Subcutaneous abdominal adipose tissue (tissue), 5 donors: ENCODE results near the gene PNKD.

Experiments used
- H3K27ac ChIP-seq: one replicate; pipeline ENCODE4 v1.7.0; 2013; ENCODE audit warnings: low read depth, mild to moderate bottlenecking, inconsistent platforms, low read length, moderate library complexity
- H3K27me3 ChIP-seq, 5 donors: one replicate each; pipeline ENCODE4 v1.7.0; 2013; ENCODE audit warnings: low read length in 5 of 5, inconsistent platforms in 1 of 5; ENCODE audit not compliant: control insufficient read depth in 5 of 5, insufficient read depth in 4 of 5
- H3K36me3 ChIP-seq, 5 donors: one replicate each; pipeline ENCODE4 v1.7.0; 2013; ENCODE audit warnings: low read length in 5 of 5; ENCODE audit not compliant: control insufficient read depth in 5 of 5, insufficient read depth in 5 of 5
- H3K4me1 ChIP-seq, 5 donors: one replicate each; pipeline ENCODE4 v1.7.0; 2013; ENCODE audit warnings: low read length in 5 of 5, mild to moderate bottlenecking in 3 of 5, moderate library complexity in 1 of 5; ENCODE audit not compliant: control insufficient read depth in 5 of 5, insufficient read depth in 5 of 5
- H3K4me3 ChIP-seq, 5 donors: one replicate each; pipeline ENCODE4 v1.7.0; 2013; ENCODE audit warnings: low read length in 5 of 5, low read depth in 1 of 5
- H3K9ac ChIP-seq, 5 donors: one replicate each; pipeline ENCODE4 v1.7.0; 2013; ENCODE audit warnings: low read length in 5 of 5, mild to moderate bottlenecking in 4 of 5, moderate library complexity in 3 of 5
- H3K9me3 ChIP-seq, 5 donors: one replicate each; pipeline ENCODE4 v1.7.0; 2013; ENCODE audit warnings: low read length in 5 of 5; ENCODE audit not compliant: control insufficient read depth in 5 of 5
- donor health status: healthy.
- donor health status: healthy.
- donor health status: healthy.
- donor health status: healthy.
- donor health status: healthy.

The PNKD gene

GRCh38 chr2:218392459-218392858 is 122.1 kb downstream of the PNKD start:
- Histone ChIP-seq H3K9ac (no peak overlapping the region), H3K4me1 (peaks cover 0 to 33% (median 21%) of the 10 kb centered on the region in 5 donors), H3K9me3 (no peaks in the 10 kb centered on the region), H3K27ac (no peak overlapping the region), H3K27me3 (no peaks in the 10 kb centered on the region), H3K36me3 (no peaks in the 10 kb centered on the region), H3K4me3 (no peak overlapping the region)

- Histone ChIP-seq H3K9me3 (no peaks in the 10 kb centered on the region), H3K27ac (no peak overlapping the region), H3K4me3 (no peak overlapping the region), H3K4me1 (peaks cover 2 to 33% (median 22%) of the 10 kb centered on the region in 5 donors), H3K9ac (no peak overlapping the region), H3K36me3 (no peaks in the 10 kb centered on the region), H3K27me3 (no peaks in the 10 kb centered on the region)
These were observed 122.7 kb downstream of the PNKD start for GRCh38 chr2:218392891-218393462.

GRCh38 chr2:218393750-218394290 is 123.5 kb downstream of the PNKD start:
- H3K9ac ChIP-seq: no peak overlapping the region
- no peak overlapping the region for H3K4me3 ChIP-seq
- no peaks in the 10 kb centered on the region for H3K27me3 ChIP-seq
- H3K4me1 ChIP-seq: peaks cover 2 to 35% (median 28%) of the 10 kb centered on the region in 5 donors
- no peaks in the 10 kb centered on the region for H3K36me3 ChIP-seq
- H3K9me3 ChIP-seq: no peaks in the 10 kb centered on the region
- H3K27ac ChIP-seq: no peak overlapping the region

- H3K4me1 ChIP-seq: peaks cover 2 to 40% (median 33%) of the 10 kb centered on the region in 5 donors
- no peak overlapping the region for H3K4me3 ChIP-seq
- H3K27ac ChIP-seq: no peak overlapping the region
- H3K27me3 ChIP-seq: no peaks in the 10 kb centered on the region
- H3K9ac ChIP-seq: no peak overlapping the region
- no peaks in the 10 kb centered on the region for H3K36me3 ChIP-seq
- H3K9me3 ChIP-seq: no peaks in the 10 kb centered on the region
These were observed 124.2 kb downstream of the PNKD start for GRCh38 chr2:218394298-218395089.

- no peaks in the 10 kb centered on the region for H3K27me3 ChIP-seq
- no peak overlapping the region for H3K9ac ChIP-seq
- no peak overlapping the region for H3K27ac ChIP-seq
- H3K36me3 ChIP-seq: no peaks in the 10 kb centered on the region
- H3K4me1 ChIP-seq: peaks cover 2 to 40% (median 33%) of the 10 kb centered on the region in 5 donors
- H3K9me3 ChIP-seq: no peaks in the 10 kb centered on the region
- H3K4me3 ChIP-seq: no peak overlapping the region
These were observed 124.7 kb downstream of the PNKD start for GRCh38 chr2:218395090-218395444.

GRCh38 chr2:218395456-218395825 is 125.1 kb downstream of the PNKD start:
- H3K9ac ChIP-seq: peak overlapping the region; percentile 16 to 77 (median 38)
- no peaks in the 10 kb centered on the region for H3K27me3 ChIP-seq
- H3K4me1 ChIP-seq: peaks cover 2 to 40% (median 33%) of the 10 kb centered on the region in 5 donors
- no peaks in the 10 kb centered on the region for H3K9me3 ChIP-seq
- peak overlapping the region; percentile 95 for H3K27ac ChIP-seq
- H3K36me3 ChIP-seq: no peaks in the 10 kb centered on the region
- H3K4me3 ChIP-seq: peak overlapping the region; percentile 45 to 93 (median 69)

- H3K27ac ChIP-seq: peak overlapping the region; percentile 95
- peaks cover 2 to 46% (median 35%) of the 10 kb centered on the region in 5 donors for H3K4me1 ChIP-seq
- H3K27me3 ChIP-seq: no peaks in the 10 kb centered on the region
These were observed 125.7 kb downstream of the PNKD start for GRCh38 chr2:218395826-218396687.

More at GRCh38 chr2:218395826-218396687, 125.7 kb downstream of the PNKD start:
- Histone ChIP-seq H3K9me3 (no peaks in the 10 kb centered on the region), H3K9ac (peak overlapping the region; percentile 56 to 84 (median 73)), H3K4me3 (peak overlapping the region; percentile 73 to 93 (median 78)), H3K36me3 (no peaks in the 10 kb centered on the region)
